ENCODE measurements around the gene CHIC2. TPM values are rescaled to one million over a fixed set of nuclear protein-coding genes. Genes with fewer than 3 reads are reported as not detected.

Gene CHIC2
- total and polyA plus RNA-seq, 8 donors = 3.9 to 11.5 (median 7.0) TPM

DNA sequence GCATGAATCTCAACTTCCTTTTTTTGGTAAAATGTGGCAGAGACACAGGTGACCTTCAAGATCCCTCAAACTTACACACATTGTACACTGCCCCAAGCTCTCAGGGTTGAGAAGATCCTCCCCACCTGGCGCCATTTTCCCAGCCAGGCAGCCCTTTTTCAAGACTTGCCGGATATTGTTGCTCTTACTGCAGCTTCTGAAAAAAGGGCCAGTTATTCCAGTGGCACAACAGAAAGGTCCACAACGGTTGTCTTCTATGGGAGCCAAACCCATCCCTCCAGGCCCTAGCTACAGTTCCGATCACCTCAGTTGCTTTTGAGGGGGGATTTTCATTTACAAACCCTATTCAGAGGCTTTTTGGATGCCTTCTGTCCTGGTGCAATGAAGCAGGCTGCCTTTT is 101.1 kb downstream of the CHIC2 start:
- no peaks in the 10 kb centered on the region for H3K36me3 ChIP-seq
- no peaks in the 10 kb centered on the region for H3K4me1 ChIP-seq
- no peaks in the 10 kb centered on the region for H3K9me3 ChIP-seq
- FAIRE-seq = no peak
- H3K27ac ChIP-seq = no peak overlapping the region
- TF ChIP-seq, protein P1, sequence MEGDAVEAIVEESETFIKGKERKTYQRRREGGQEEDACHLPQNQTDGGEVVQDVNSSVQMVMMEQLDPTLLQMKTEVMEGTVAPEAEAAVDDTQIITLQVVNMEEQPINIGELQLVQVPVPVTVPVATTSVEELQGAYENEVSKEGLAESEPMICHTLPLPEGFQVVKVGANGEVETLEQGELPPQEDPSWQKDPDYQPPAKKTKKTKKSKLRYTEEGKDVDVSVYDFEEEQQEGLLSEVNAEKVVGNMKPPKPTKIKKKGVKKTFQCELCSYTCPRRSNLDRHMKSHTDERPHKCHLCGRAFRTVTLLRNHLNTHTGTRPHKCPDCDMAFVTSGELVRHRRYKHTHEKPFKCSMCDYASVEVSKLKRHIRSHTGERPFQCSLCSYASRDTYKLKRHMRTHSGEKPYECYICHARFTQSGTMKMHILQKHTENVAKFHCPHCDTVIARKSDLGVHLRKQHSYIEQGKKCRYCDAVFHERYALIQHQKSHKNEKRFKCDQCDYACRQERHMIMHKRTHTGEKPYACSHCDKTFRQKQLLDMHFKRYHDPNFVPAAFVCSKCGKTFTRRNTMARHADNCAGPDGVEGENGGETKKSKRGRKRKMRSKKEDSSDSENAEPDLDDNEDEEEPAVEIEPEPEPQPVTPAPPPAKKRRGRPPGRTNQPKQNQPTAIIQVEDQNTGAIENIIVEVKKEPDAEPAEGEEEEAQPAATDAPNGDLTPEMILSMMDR (IDR thresholded peaks at IDR 0.05) = no peak
- intact Hi-C loops (cut with DNase I) = no loop called here
- no peak overlapping the region for H3K4me3 ChIP-seq
- no peaks in the 10 kb centered on the region for H3K27me3 ChIP-seq
- DNase-seq = no peak
- 88 to 96% methylated on average over 4 of the region's 4 CpGs for WGBS, 2 donors
- ATAC-seq = no peak

DNA sequence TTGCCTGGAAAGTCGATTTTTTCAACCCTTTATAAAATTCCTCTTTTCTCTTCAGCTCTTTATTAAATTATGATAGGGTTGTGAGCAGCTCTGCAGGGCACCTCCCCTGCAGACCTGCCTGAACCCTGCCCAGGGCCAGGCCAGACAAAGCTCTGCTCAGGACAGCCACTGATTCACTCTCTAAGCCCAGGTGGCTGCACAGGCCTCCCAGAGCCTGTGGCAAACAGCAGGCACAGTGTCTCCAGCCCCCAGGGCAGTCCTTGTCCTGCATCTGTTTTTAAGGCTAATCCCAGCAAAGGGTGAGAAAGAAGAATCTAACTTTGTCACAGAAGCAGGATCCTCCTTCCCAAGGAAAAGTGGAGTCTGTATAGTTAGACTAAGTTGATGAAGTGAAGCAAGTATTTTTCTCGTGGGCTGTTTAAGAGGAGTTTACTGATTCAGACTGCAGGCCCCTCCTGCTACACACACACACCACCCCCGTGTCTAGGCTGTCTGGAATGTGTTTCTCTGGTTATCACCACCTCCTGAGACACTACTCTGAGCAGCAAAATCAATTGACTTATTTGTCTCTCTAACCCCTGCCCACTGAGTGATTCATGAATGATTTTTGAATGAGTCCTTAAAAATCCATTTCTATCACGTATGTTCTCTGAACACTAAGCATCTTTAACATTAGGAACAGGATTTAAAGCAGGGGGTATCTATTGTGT is 101.7 kb downstream of the CHIC2 start:
- no peaks in the 10 kb centered on the region for H3K9me3 ChIP-seq
- FAIRE-seq (no peak), ATAC-seq (peak in 1 of 4 donors; percentile 57), DNase-seq (no peak)
- intact Hi-C loops (cut with DNase I) = no loop called here
- 61 to 73% methylated on average over 4 of the region's 4 CpGs for WGBS, 2 donors
- H3K27ac ChIP-seq = no peak overlapping the region
- TF ChIP-seq, protein P1 (IDR thresholded peaks at IDR 0.05) = no peak
- H3K4me1 ChIP-seq = no peaks in the 10 kb centered on the region
- no peaks in the 10 kb centered on the region for H3K36me3 ChIP-seq
- H3K4me3 ChIP-seq = no peak overlapping the region
- H3K27me3 ChIP-seq = no peaks in the 10 kb centered on the region

DNA sequence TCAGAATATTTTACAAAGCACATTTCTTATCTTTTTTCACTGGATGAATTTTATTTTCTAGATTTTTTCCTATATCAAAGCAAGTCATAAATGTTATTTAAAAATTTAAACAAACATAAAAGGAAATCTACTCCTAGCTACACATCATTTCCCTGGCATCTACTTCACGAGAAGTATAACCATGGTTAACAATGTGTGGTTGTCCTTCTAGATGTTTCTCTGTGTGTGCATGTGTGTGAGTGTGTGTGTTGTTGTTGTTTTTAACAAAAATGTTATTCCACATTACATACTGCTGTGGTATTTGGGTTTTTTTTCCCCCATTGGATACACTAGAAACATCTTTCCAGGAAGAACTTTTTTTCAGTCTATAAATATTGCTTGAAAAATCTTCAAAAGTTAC is 103.1 kb downstream of the CHIC2 start:
- no peaks in the 10 kb centered on the region for H3K9me3 ChIP-seq
- no peak for ATAC-seq
- no peak overlapping the region for H3K27ac ChIP-seq
- no peaks in the 10 kb centered on the region for H3K27me3 ChIP-seq
- DNase-seq = no peak
- TF ChIP-seq, protein P1 (IDR thresholded peaks at IDR 0.05) = no peak
- no peaks in the 10 kb centered on the region for H3K4me1 ChIP-seq
- FAIRE-seq = no peak
- intact Hi-C loops (cut with DNase I) = no loop called here
- no peak overlapping the region for H3K4me3 ChIP-seq
- H3K36me3 ChIP-seq = no peaks in the 10 kb centered on the region
- WGBS, 2 donors = 81 to 90% methylated on average over 1 of the region's 1 CpG

DNA sequence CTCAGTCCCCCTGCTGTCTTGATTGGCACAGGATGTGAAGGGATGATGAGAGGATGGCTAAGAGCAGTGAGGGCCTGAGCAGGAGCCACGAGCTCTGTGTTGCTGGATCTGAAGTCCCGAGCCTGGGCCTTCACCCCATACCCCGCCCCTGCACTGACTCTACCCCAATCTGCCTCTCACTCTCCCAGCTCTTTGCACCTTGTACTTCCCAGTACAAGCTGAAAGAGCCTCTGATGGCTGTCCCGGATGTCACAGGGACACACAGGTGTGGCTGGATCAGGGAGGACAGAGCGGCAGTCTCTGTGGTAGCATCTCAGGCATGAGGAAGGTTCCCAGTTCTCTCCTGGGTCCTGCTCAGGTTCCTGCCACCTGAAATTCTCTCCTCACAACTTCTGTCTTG is 103.6 kb downstream of the CHIC2 start:
- no peak for ATAC-seq
- Histone ChIP-seq H3K4me1 (no peaks in the 10 kb centered on the region), H3K36me3 (no peaks in the 10 kb centered on the region), H3K9me3 (no peaks in the 10 kb centered on the region), H3K27me3 (no peaks in the 10 kb centered on the region), H3K27ac (no peak overlapping the region), H3K4me3 (no peak overlapping the region)
- TF ChIP-seq, protein P1 (IDR thresholded peaks at IDR 0.05) = no peak
- DNase-seq = no peak
- no peak for FAIRE-seq
- intact Hi-C loops (cut with DNase I) = no loop called here
- WGBS, 2 donors = 86 to 92% methylated on average over 5 of the region's 5 CpGs

Other genes starting within 250 kb of the CHIC2 start
- gene GSX2, start 35.6 kb upstream of the CHIC2 start, total RNA-seq = not detected
- not detected for gene GSX2, start 35.6 kb upstream of the CHIC2 start, polyA plus RNA-seq
- gene PDGFRA, start 164.7 kb upstream of the CHIC2 start, total RNA-seq = 10 to 100 TPM in 4 of 6 donors, 1 to 10 TPM in 2; 5.3 to 43.0 (median 16.1) TPM
- gene PDGFRA, start 164.7 kb upstream of the CHIC2 start, polyA plus RNA-seq = 1 to 10 TPM; 2.6 to 3.5 TPM

All from pancreas (tissue), 10 donors.